Panc1 (cell line): ENCODE results near the gene IPMK. TPM values are rescaled to one million over a fixed set of nuclear protein-coding genes. Genes with fewer than 3 reads are reported as not detected.

Experiments used
- ATAC-seq: fragments of 200-7000 bp; cut with Tn5 transposase; 2 replicates; pipeline ENCODE4 v1.9.1; 2020; ENCODE audit warnings: mild to moderate bottlenecking, moderate library complexity
- BruUV-seq: library from RNA; stranded (reverse); fragments of 400-500 nt; replicated peaks from 2 replicates; lab custom pipeline; 2021; lab: Mats Ljungman, UMichigan
- CTCF ChIA-PET: fragments of 300-600 bp; sonication (Branson Sonifier 250); formaldehyde crosslinking; loops from one replicate; lab custom pipeline; 2022; ENCODE audit warnings: antibody characterized with exemption; lab: Charles Lee
- POLR2A ChIA-PET: fragments of 300-600 bp; sonication (Branson Sonifier 250); formaldehyde crosslinking; loops from one replicate; lab custom pipeline; 2022; ENCODE audit warnings: antibody characterized with exemption; lab: Charles Lee
- DNase-seq: peaks from one replicate; pipeline ENCODE4 v3.0.0-alpha.2; 2010; ENCODE audit warnings: low read depth, low spot score
- H3K27ac ChIP-seq: 2 replicates; pipeline ENCODE4 v1.5.1; 2011; ENCODE audit warnings: mild to moderate bottlenecking, low read length, inconsistent platforms
- H3K27me3 ChIP-seq: fragments of 200-500 bp; sonication (Bioruptor generic); 2 replicates; pipeline ENCODE4 v1.6.0; 2014; ENCODE audit warnings: low read length, inconsistent platforms; ENCODE audit not compliant: control insufficient read depth, insufficient read depth
- H3K36me3 ChIP-seq: fragments of 200-500 bp; sonication (Bioruptor generic); 2 replicates; pipeline ENCODE4 v1.5.1; 2014; ENCODE audit warnings: inconsistent platforms, mild to moderate bottlenecking, low read length, moderate library complexity; ENCODE audit not compliant: control insufficient read depth, insufficient read depth
- H3K4me1 ChIP-seq: 2 replicates; pipeline ENCODE4 v1.5.1; 2011; ENCODE audit warnings: inconsistent platforms, mild to moderate bottlenecking, low read length, moderate library complexity; ENCODE audit not compliant: control insufficient read depth, insufficient read depth
- H3K4me3 ChIP-seq, 2 experiments: 2 replicates each; pipeline ENCODE4 v1.5.1; 2011 to 2012; ENCODE audit warnings: low read depth in 2 of 2, low read length in 2 of 2, mild to moderate bottlenecking in 2 of 2, inconsistent platforms in 1 of 2, moderate library complexity in 1 of 2
- H3K9me3 ChIP-seq: fragments of 200-500 bp; sonication (Bioruptor generic); 2 replicates; pipeline ENCODE4 v1.5.1; 2014; ENCODE audit warnings: low read depth, mild to moderate bottlenecking, inconsistent platforms, low read length, moderate library complexity; ENCODE audit not compliant: control insufficient read depth, insufficient read depth
- POLR2AphosphoS5 ChIP-seq: IDR thresholded peaks from 2 replicates; pipeline ENCODE4 v1.6.1; 2012; ENCODE audit warnings: mild to moderate bottlenecking, low read depth, low read length, moderate library complexity
- REST ChIP-seq, 2 experiments: IDR thresholded peaks; 2 replicates each; pipeline ENCODE4 v1.6.1; 2011 to 2012; ENCODE audit warnings: low read depth in 2 of 2, control low read depth in 1 of 2, low read length in 1 of 2, mild to moderate bottlenecking in 1 of 2, moderate library complexity in 1 of 2; ENCODE audit not compliant: insufficient read depth in 1 of 2
- SIN3A ChIP-seq: IDR thresholded peaks from 2 replicates; pipeline ENCODE4 v1.6.1; 2012; ENCODE audit warnings: low read depth, mild to moderate bottlenecking, low read length, moderate library complexity, borderline replicate concordance; ENCODE audit not compliant: insufficient read depth
- TCF7L2 ChIP-seq: IDR thresholded peaks from 2 replicates; pipeline ENCODE4 v1.6.1; 2011; ENCODE audit warnings: mild to moderate bottlenecking, low read depth, low read length, inconsistent platforms
- in situ Hi-C: cut with HindIII; loops from 2 replicates; pipeline ENCODE4 v1.10.0; 2016; ENCODE audit warnings: low sequenced_read_pairs, low pct_unique_long_range_greater_than_20kb
- intact Hi-C: fragments of 100-400 bp; cut with micrococcal nuclease; formaldehyde crosslinking; loops from one replicate; pipeline ENCODE4 v1.10.0; 2022; ENCODE audit not compliant: unreplicated experiment
- total RNA-seq: library from RNA; stranded (reverse); gene quantifications from one replicate; pipeline ENCODE4 v1.2.1, GENCODE V29; 2021; ENCODE audit not compliant: unreplicated experiment
- TF ChIP-seq, protein P1 (sequence below): fragments of 450-650 bp; IDR thresholded peaks from 2 replicates; pipeline ENCODE4 v1.5.1; 2017; ENCODE audit warnings: mild to moderate bottlenecking

The IPMK gene
- total RNA-seq, 1 experiment from 2014 or later: 9.3 TPM

GRCh38 chr10:58240531-58240930, 27.2 kb downstream of the IPMK start:
- H3K36me3 ChIP-seq: no peaks in the 10 kb centered on the region
- no peaks in the 10 kb centered on the region for H3K9me3 ChIP-seq
- ChIA-PET POLR2A (interaction anchor here (0.6 to 0.7 kb wide), 2 partner anchors 13 to 102 kb away, joined by 3 to 13 read pairs; no protein-coding TSS in a partner anchor), CTCF (no interaction called here)
- DNase-seq: no peak
- no peak for ATAC-seq
- BruUV-seq: no TSS peak
- no peak for TF ChIP-seq TCF7L2
- TF ChIP-seq, protein P1, sequence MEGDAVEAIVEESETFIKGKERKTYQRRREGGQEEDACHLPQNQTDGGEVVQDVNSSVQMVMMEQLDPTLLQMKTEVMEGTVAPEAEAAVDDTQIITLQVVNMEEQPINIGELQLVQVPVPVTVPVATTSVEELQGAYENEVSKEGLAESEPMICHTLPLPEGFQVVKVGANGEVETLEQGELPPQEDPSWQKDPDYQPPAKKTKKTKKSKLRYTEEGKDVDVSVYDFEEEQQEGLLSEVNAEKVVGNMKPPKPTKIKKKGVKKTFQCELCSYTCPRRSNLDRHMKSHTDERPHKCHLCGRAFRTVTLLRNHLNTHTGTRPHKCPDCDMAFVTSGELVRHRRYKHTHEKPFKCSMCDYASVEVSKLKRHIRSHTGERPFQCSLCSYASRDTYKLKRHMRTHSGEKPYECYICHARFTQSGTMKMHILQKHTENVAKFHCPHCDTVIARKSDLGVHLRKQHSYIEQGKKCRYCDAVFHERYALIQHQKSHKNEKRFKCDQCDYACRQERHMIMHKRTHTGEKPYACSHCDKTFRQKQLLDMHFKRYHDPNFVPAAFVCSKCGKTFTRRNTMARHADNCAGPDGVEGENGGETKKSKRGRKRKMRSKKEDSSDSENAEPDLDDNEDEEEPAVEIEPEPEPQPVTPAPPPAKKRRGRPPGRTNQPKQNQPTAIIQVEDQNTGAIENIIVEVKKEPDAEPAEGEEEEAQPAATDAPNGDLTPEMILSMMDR: no peak
- TF ChIP-seq SIN3A: no peak
- no peak for TF ChIP-seq REST (IDR thresholded peaks at IDR 0.05; ENCODE audit: insufficient read depth in 1 of 2, low read depth in 2 of 2, low read length in 1 of 2)
- no peak for TF ChIP-seq POLR2AphosphoS5
- H3K4me3 ChIP-seq: no peak overlapping the region
- in situ Hi-C loops: no loop called here
- intact Hi-C loops: no loop called here
- no peaks in the 10 kb centered on the region for H3K27me3 ChIP-seq
- peaks cover 30% of the 10 kb centered on the region for H3K4me1 ChIP-seq
- H3K27ac ChIP-seq: no peak overlapping the region

DNA sequence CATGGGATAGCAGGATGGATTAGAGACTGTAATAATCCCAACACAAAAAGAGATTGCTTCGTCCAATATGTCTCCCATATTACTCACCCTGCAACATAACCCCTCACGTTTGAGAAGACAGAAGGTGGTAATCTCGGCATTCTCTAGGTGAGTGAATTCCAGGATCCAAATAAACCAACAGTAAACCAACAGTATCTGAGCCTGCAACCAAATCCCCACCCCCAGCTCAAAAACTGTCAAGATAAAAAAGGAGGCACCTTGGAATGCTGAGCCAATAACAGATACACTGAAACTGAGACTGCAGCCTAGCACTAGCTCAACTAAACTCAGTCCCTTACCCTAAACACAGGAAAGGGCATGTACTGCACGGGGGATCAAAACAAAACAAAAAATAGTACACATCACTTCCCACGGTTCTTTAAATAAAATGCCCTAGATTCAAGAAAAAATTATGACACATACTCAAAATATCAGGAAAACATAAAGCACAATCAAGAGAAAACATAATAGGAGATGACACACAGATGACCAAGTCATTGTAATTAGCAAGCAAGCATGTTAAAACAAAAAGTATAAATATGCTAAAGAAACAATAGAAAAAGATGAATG, 28.0 kb downstream of the IPMK start:
- ATAC-seq (no peak; the same call in 1 of the 2 replicates), DNase-seq (no peak)
- Histone ChIP-seq H3K27ac (peak overlapping the region; percentile 35), H3K36me3 (no peaks in the 10 kb centered on the region), H3K27me3 (no peaks in the 10 kb centered on the region), H3K4me1 (peaks cover 30% of the 10 kb centered on the region), H3K9me3 (no peaks in the 10 kb centered on the region), H3K4me3 (no peak overlapping the region)
- TF ChIP-seq, protein P1: no peak
- TF ChIP-seq POLR2AphosphoS5 (no peak), TCF7L2 (no peak), REST (IDR thresholded peaks at IDR 0.05; ENCODE audit: insufficient read depth in 1 of 2, low read depth in 2 of 2, low read length in 1 of 2) (no peak), SIN3A (no peak)
- intact Hi-C loops (no loop called here), in situ Hi-C loops (no loop called here)
- ChIA-PET POLR2A (interaction anchor here (0.6 to 0.7 kb wide), 2 partner anchors 14 to 103 kb away, joined by 3 to 13 read pairs; no protein-coding TSS in a partner anchor), CTCF (interaction anchor here (0.6 kb wide), 1 partner anchor 243 kb away, joined by 3 read pairs; no protein-coding TSS in a partner anchor)
- BruUV-seq: no TSS peak
